ENCODE results near the gene FRMD8. TPM values are rescaled to one million over a fixed set of nuclear protein-coding genes. Genes with fewer than 3 reads are reported as not detected.

FRMD8 gene
- total RNA-seq, 1 experiment from 2014 or later = 68.3 TPM

DNA sequence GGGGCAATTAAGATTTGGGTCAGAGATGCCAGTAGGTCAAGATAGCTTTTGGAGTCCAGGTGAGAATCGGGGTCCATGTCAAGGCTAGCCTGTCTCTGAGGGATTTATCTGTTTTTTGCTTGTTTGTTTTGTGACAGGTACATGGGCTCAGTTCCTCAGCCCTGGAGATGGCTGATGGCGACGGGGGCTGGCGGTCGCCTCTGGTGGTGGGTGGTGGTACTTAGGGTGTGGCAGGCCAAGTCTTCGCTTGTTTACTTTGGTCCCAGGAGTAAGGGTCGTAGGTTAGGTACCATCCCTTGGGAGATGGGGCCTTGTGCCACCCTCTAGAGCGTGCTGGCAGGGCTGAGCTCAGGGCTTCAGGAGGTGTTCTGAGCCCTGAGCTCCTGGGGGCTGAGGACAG lies 8.7 kb upstream of the FRMD8 start:
- ChIA-PET CTCF (interaction anchor here (0.6 kb wide), 1 partner anchor 20 kb away, joined by 3 read pairs; no protein-coding TSS in a partner anchor), POLR2A (ENCODE audit: unreplicated experiment) (interaction anchor here (0.5 kb wide), 1 partner anchor 131 kb away, joined by 10 read pairs; no protein-coding TSS in a partner anchor)
- Histone ChIP-seq H3K4me2 (ENCODE audit: low read length) (no peak overlapping the region), H3K9me2 (replicated peaks; ENCODE audit: low read length) (no peaks in the 10 kb centered on the region), H3K4me1 (ENCODE audit: insufficient read depth, low read length) (peaks cover 22% of the 10 kb centered on the region), H3K27me3 (ENCODE audit: low read length) (no peaks in the 10 kb centered on the region), H3F3A (ENCODE audit: low read length, unreplicated experiment) (peaks cover under 1% of the 10 kb centered on the region), H3K27ac (ENCODE audit: low read length) (no peak overlapping the region), H3K9ac (ENCODE audit: low read length) (no peak overlapping the region), H3K36me3 (ENCODE audit: low read depth, low read length) (no peaks in the 10 kb centered on the region), H2AFZ (ENCODE audit: low read length) (no peak overlapping the region), H3K4me3 (ENCODE audit: low read length) (no peak overlapping the region), H3K79me2 (ENCODE audit: low read length) (no peaks in the 10 kb centered on the region), H3K9me3 (ENCODE audit: low read length) (no peaks in the 10 kb centered on the region), H4K20me1 (ENCODE audit: low read length) (no peaks in the 10 kb centered on the region)
- BruUV-seq (replicated peaks) = no TSS peak
- intact Hi-C loops (cut with micrococcal nuclease) = no loop called here
- no peak for ATAC-seq
- TF ChIP-seq EZH2 (IDR thresholded peaks at IDR 0.05; ENCODE audit: low read length, unreplicated experiment) = no peak
- TF ChIP-seq, protein P1, sequence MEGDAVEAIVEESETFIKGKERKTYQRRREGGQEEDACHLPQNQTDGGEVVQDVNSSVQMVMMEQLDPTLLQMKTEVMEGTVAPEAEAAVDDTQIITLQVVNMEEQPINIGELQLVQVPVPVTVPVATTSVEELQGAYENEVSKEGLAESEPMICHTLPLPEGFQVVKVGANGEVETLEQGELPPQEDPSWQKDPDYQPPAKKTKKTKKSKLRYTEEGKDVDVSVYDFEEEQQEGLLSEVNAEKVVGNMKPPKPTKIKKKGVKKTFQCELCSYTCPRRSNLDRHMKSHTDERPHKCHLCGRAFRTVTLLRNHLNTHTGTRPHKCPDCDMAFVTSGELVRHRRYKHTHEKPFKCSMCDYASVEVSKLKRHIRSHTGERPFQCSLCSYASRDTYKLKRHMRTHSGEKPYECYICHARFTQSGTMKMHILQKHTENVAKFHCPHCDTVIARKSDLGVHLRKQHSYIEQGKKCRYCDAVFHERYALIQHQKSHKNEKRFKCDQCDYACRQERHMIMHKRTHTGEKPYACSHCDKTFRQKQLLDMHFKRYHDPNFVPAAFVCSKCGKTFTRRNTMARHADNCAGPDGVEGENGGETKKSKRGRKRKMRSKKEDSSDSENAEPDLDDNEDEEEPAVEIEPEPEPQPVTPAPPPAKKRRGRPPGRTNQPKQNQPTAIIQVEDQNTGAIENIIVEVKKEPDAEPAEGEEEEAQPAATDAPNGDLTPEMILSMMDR (conservative IDR thresholded peaks at IDR 0.05; ENCODE audit: low read depth, low read length) = no peak
- TF ChIP-seq EZH2phosphoT487 (IDR thresholded peaks at IDR 0.05; ENCODE audit: borderline replicate concordance, low read length) = no peak
- DNase-seq = no peak

DNA sequence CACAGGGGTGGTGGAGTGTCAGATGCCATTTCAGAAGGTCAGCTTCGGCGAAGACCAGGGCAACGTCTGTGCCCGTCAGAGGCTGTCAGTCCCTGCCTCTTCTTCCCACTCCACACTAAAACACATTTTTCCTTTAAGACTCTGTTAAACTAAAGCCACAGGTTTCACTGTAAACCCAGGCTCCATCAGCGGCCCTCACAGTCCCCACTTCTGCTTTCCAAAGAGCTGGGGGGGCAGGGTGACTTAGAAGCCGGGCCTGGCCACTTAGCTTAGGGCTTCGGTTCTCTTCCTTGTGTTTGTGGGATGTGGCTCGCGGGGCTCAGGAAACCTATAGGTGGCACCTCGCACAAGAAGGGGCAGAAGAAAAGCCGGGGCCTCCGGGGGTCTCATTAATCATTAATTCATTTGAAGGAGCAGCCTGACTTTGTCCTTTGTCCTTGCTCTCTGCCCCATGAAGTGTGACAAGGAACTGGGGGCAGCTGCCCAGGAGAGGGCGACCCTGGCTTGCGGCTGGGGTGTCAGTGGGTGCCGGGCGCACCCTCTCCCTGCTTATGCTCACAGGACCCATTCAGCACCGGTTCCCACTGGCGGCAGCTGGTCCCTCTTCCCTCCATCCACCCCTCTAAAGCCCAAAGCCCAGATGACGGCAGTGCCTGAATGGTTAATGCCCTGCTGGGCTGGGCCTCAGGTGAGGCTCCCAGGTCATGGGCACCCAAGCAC lies 8.1 kb upstream of the FRMD8 start:
- Histone ChIP-seq H3K4me3 (ENCODE audit: low read length) (no peak overlapping the region), H3F3A (ENCODE audit: low read length, unreplicated experiment) (peaks cover 6% of the 10 kb centered on the region), H3K9ac (ENCODE audit: low read length) (no peak overlapping the region), H3K4me2 (ENCODE audit: low read length) (no peak overlapping the region), H3K27ac (ENCODE audit: low read length) (no peak overlapping the region), H3K27me3 (ENCODE audit: low read length) (no peaks in the 10 kb centered on the region), H3K9me3 (ENCODE audit: low read length) (no peaks in the 10 kb centered on the region), H2AFZ (ENCODE audit: low read length) (no peak overlapping the region), H3K4me1 (ENCODE audit: insufficient read depth, low read length) (peaks cover 28% of the 10 kb centered on the region), H3K79me2 (ENCODE audit: low read length) (no peaks in the 10 kb centered on the region), H3K9me2 (replicated peaks; ENCODE audit: low read length) (no peaks in the 10 kb centered on the region), H4K20me1 (ENCODE audit: low read length) (no peaks in the 10 kb centered on the region), H3K36me3 (ENCODE audit: low read depth, low read length) (no peaks in the 10 kb centered on the region)
- intact Hi-C loops (cut with micrococcal nuclease) = no loop called here
- POLR2A ChIA-PET (ENCODE audit: unreplicated experiment) = interaction anchor here (0.5 kb wide), 1 partner anchor 130 kb away, joined by 10 read pairs; no protein-coding TSS in a partner anchor
- DNase-seq (no peak), ATAC-seq (no peak)
- CTCF ChIA-PET = interaction anchor here (0.6 kb wide), 1 partner anchor 20 kb away, joined by 3 read pairs; no protein-coding TSS in a partner anchor
- no peak for TF ChIP-seq EZH2phosphoT487 (IDR thresholded peaks at IDR 0.05; ENCODE audit: borderline replicate concordance, low read length)
- TF ChIP-seq, protein P1 (conservative IDR thresholded peaks at IDR 0.05; ENCODE audit: low read depth, low read length) = peak; percentile 51; the same call in 1 of the 2 replicates
- TF ChIP-seq EZH2 (IDR thresholded peaks at IDR 0.05; ENCODE audit: low read length, unreplicated experiment) = no peak
- BruUV-seq (replicated peaks) = no TSS peak
